Thyroid gland (tissue), 4 donors: ENCODE measurements around the gene MXD1. TPM values are rescaled to one million over a fixed set of nuclear protein-coding genes. Genes with fewer than 3 reads are reported as not detected.

Source experiments
- DNase-seq, 2 donors: peaks; one replicate each; pipeline ENCODE4 v3.0.0-alpha.2; 2019
- H3K27ac ChIP-seq, 3 donors: fragments of 200-600 bp; sonication (generic); 1 replicate in 2 of 3; 2 replicates in 1 of 3; pipeline ENCODE4 v1.5.1; 2016 to 2019; ENCODE audit warnings: mild to moderate bottlenecking in 1 of 3, moderate library complexity in 1 of 3
- H3K27me3 ChIP-seq: fragments of 200-600 bp; sonication (generic); one replicate; pipeline ENCODE4 v1.5.1; 2019
- H3K36me3 ChIP-seq, 2 donors: fragments of 200-600 bp; sonication (generic); one replicate each; pipeline ENCODE4 v1.5.1; 2016 to 2019
- H3K4me1 ChIP-seq, 2 donors: fragments of 200-600 bp; sonication (generic); one replicate each; pipeline ENCODE4 v1.5.1; 2017 to 2019
- H3K4me3 ChIP-seq, 3 donors: fragments of 200-600 bp; sonication (generic); replicated peaks in 1 of 3; 1 replicate in 2 of 3; 2 replicates in 1 of 3; pipeline ENCODE4 v1.5.1; 2016; ENCODE audit warnings: mild to moderate bottlenecking in 1 of 3
- H3K9me3 ChIP-seq: fragments of 200-600 bp; sonication (generic); one replicate; pipeline ENCODE4 v1.5.1; 2017
- CTCF ChIP-seq, 6 experiments: fragments of 200-600 bp in 3 of 6; fragments of 450-650 bp in 3 of 6; sonication (generic) in 3 of 6; IDR thresholded peaks; one replicate each; pipeline ENCODE4 v1.5.1; 2016 to 2019; ENCODE audit warnings: antibody characterized with exemption in 6 of 6, mild to moderate bottlenecking in 2 of 6, inconsistent platforms in 1 of 6, moderate library complexity in 1 of 6
- POLR2A ChIP-seq, 2 donors: fragments of 450-650 bp; IDR thresholded peaks; one replicate each; pipeline ENCODE4 v1.6.1; 2017; ENCODE audit warnings: antibody characterized with exemption in 2 of 2, mild to moderate bottlenecking in 2 of 2, moderate library complexity in 1 of 2
- WGBS, 2 donors: methylation state at CpG; one replicate each; pipeline ENCODE4 v1.1.5; 2017; 5-methylcytosine and 5-hydroxymethylcytosine counted together
- intact Hi-C: fragments of 100-400 bp; cut with DNase I; formaldehyde crosslinking; loops from one replicate; pipeline ENCODE4 v1.15.1; 2023
- total RNA-seq, 4 donors: library from RNA; depleted of rRNA; stranded (reverse); fragments of >200 nt; gene quantifications; one replicate each; pipeline ENCODE4 v1.2.3, GENCODE V29; 2016

The MXD1 gene
- total RNA-seq, 4 donors from 2014 or later: 11.3 to 17.9 (median 13.0) TPM

GRCh38 chr2:69959425-69959824 is 44.5 kb downstream of the MXD1 start:
- 86 to 87% methylated on average over 5 of the region's 5 CpGs for WGBS, 2 donors
- Histone ChIP-seq H3K27ac (no peak overlapping the region), H3K4me3 (no peak overlapping the region), H3K4me1 (no peaks in the 10 kb centered on the region), H3K36me3 (no peaks in the 10 kb centered on the region), H3K27me3 (no peaks in the 10 kb centered on the region), H3K9me3 (no peaks in the 10 kb centered on the region)
- no peak for DNase-seq
- TF ChIP-seq POLR2A (IDR thresholded peaks at IDR 0.05) (no peak), CTCF (IDR thresholded peaks at IDR 0.05) (no peak)
- intact Hi-C loops: no loop called here

GRCh38 chr2:69960821-69961220 is 45.9 kb downstream of the MXD1 start:
- TF ChIP-seq CTCF (IDR thresholded peaks at IDR 0.05) (no peak), POLR2A (IDR thresholded peaks at IDR 0.05) (no peak)
- Histone ChIP-seq H3K36me3 (no peaks in the 10 kb centered on the region), H3K27ac (no peak overlapping the region), H3K4me1 (no peaks in the 10 kb centered on the region), H3K9me3 (no peaks in the 10 kb centered on the region), H3K4me3 (no peak overlapping the region), H3K27me3 (no peaks in the 10 kb centered on the region)
- WGBS, 2 donors: 98 to 100% methylated on average over 6 of the region's 6 CpGs
- DNase-seq: no peak
- intact Hi-C loops: no loop called here

- Histone ChIP-seq H3K27ac (no peak within 1 kb of the TSS), H3K4me1 (no peaks in the 10 kb centered on the region), H3K27me3 (no peaks in the 10 kb centered on the region), H3K36me3 (no peaks in the 10 kb centered on the region), H3K9me3 (no peaks in the 10 kb centered on the region), H3K4me3 (no peak within 1 kb of the TSS)
- no peak for DNase-seq
- intact Hi-C loops: no loop called here
- TF ChIP-seq CTCF (IDR thresholded peaks at IDR 0.05): no peak
- no peak for TF ChIP-seq POLR2A (IDR thresholded peaks at IDR 0.05)
- WGBS, 2 donors: 94 to 95% methylated on average over 14 of the region's 14 CpGs
Measured at GRCh38 chr2:69961496-69961895, 46.6 kb downstream of the MXD1 start, which contains the start of gene ASPRV1. Gene ASPRV1, minus strand, starts transcription at chr2:69961631. Its CDS starts 195 bp downstream, at chr2:69961436.

- Histone ChIP-seq H3K4me3 (no peak overlapping the region), H3K27ac (no peak overlapping the region), H3K36me3 (no peaks in the 10 kb centered on the region), H3K4me1 (no peaks in the 10 kb centered on the region), H3K9me3 (no peaks in the 10 kb centered on the region), H3K27me3 (no peaks in the 10 kb centered on the region)
- 93 to 98% methylated on average over 8 of the region's 8 CpGs for WGBS, 2 donors
- TF ChIP-seq POLR2A (IDR thresholded peaks at IDR 0.05) (no peak), CTCF (IDR thresholded peaks at IDR 0.05) (no peak)
- intact Hi-C loops: no loop called here
- no peak for DNase-seq
Measured at GRCh38 chr2:69962986-69963730, 48.2 kb downstream of the MXD1 start.

GRCh38 chr2:69964353-69964841 is 49.5 kb downstream of the MXD1 start:
- Histone ChIP-seq H3K9me3 (no peaks in the 10 kb centered on the region), H3K27me3 (no peaks in the 10 kb centered on the region), H3K27ac (no peak overlapping the region), H3K4me1 (no peaks in the 10 kb centered on the region), H3K4me3 (no peak overlapping the region), H3K36me3 (no peaks in the 10 kb centered on the region)
- no peak for TF ChIP-seq POLR2A (IDR thresholded peaks at IDR 0.05)
- TF ChIP-seq CTCF (IDR thresholded peaks at IDR 0.05): no peak
- WGBS, 2 donors: 92 to 95% methylated on average over 7 of the region's 7 CpGs
- no peak for DNase-seq
- intact Hi-C loops: no loop called here
